NB4 (cell line): Measurements from ENCODE around the gene ZNF345.

ENCODE experiments used
- MYC ChIP-seq: IDR thresholded peaks from 2 replicates; pipeline ENCODE4 v1.6.1; 2011; ENCODE audit warnings: low read depth, low read length
- POLR2A ChIP-seq: IDR thresholded peaks from 2 replicates; pipeline ENCODE4 v1.6.1; 2011; ENCODE audit warnings: mild to moderate bottlenecking; ENCODE audit not compliant: insufficient read length; ENCODE audit errors: extremely low read depth
- TF ChIP-seq, protein P1 (sequence below): IDR thresholded peaks from one replicate; pipeline ENCODE4 v1.5.1; 2012; ENCODE audit warnings: low read depth, low read length

DNA sequence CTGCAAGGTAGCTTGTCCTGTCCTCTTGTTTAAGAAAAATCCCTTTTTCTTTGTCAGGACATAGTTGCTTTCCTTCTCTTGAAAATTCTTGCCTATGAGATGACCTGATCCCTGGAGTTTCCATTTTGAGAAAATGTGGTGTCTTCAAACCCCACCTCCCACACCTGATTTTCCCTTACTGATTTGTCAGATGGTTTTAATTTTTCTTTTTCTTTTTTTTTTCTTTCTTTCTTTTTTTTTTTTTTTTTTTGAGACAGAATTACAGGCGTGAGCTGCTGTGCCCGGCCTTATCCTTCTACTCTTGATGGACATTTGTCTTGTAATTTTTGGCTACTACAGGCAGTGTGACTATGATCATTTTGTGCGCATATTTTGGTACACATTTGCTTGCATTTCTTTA, 1.2 kb downstream of the ZNF345 start:
- TF ChIP-seq, protein P1, sequence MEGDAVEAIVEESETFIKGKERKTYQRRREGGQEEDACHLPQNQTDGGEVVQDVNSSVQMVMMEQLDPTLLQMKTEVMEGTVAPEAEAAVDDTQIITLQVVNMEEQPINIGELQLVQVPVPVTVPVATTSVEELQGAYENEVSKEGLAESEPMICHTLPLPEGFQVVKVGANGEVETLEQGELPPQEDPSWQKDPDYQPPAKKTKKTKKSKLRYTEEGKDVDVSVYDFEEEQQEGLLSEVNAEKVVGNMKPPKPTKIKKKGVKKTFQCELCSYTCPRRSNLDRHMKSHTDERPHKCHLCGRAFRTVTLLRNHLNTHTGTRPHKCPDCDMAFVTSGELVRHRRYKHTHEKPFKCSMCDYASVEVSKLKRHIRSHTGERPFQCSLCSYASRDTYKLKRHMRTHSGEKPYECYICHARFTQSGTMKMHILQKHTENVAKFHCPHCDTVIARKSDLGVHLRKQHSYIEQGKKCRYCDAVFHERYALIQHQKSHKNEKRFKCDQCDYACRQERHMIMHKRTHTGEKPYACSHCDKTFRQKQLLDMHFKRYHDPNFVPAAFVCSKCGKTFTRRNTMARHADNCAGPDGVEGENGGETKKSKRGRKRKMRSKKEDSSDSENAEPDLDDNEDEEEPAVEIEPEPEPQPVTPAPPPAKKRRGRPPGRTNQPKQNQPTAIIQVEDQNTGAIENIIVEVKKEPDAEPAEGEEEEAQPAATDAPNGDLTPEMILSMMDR: no peak
- no peak for TF ChIP-seq POLR2A
- TF ChIP-seq MYC: no peak
